HT-29 (cell line): ENCODE measurements around the gene ZYG11A. TPM values are rescaled to one million over a fixed set of nuclear protein-coding genes. Genes with fewer than 3 reads are reported as not detected.

Experiments
- DNase-seq: peaks from one replicate; pipeline ENCODE4 v3.0.0-alpha.2; 2015; ENCODE audit warnings: low spot score
- total RNA-seq: library from RNA; depleted of rRNA; stranded (reverse); fragments of >200 nt; shearing (Covaris generic); gene quantifications from 2 replicates; pipeline ENCODE4 v1.2.3, GENCODE V29; 2014

ZYG11A gene
- total RNA-seq, 1 experiment from 2014 or later: not detected

DNA sequence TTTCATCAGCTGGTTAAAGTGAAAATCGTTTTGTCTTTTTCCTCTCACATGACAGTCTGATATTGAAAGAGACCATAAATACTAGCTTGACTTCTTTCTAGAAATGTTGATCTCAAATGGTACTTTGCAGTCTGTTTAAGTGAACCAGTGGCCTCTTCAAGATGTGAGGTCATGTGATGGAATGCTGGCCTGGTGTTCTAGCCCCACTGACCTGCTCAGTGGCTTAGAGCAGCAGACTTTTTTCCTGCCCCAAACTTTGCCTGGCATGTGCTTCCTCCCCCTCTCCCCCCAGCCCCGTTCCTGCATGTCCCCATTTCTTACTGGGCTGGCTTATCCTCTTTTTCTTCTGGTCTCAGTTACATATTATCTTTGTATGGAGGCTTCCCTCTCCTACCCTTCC lies 34.3 kb downstream of the ZYG11A start:
- no peak for DNase-seq

DNA sequence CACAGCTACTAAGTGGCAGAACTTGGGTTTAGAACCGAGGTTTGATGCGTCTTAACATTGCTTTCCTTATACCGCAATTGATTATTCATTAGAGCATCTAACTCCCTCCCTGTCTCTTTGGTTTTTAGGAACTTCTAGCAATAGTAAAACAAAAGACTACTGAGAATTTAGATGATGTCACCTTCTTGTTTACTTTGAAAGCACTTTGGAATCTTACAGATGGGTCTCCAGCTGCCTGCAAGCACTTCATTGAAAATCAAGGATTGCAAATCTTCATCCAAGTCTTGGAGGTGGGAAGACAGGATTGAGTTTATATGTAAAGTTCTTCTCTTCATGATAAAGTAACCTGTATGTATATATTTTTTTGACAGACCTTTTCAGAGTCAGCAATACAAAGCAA lies 35.0 kb downstream of the ZYG11A start:
- no peak for DNase-seq

DNA sequence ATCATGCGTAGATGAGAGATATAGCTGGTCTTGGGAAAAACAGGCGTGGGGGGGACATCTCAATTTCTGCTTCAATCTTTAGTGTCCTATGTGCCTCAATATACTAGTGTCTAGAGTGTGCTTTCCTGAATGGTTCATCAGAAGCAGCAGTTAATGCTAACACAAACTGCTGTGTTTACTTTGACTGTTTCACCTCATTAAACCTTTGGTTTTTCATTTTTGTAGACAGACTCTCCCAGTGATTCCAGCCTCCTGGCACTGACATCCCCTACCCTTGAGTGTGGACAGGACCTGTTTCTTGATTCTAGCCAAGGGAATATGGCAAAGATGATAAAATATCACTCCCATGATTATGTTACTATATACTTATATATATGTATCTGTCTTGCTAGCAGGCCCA lies 37.6 kb downstream of the ZYG11A start:
- DNase-seq: no peak

DNA sequence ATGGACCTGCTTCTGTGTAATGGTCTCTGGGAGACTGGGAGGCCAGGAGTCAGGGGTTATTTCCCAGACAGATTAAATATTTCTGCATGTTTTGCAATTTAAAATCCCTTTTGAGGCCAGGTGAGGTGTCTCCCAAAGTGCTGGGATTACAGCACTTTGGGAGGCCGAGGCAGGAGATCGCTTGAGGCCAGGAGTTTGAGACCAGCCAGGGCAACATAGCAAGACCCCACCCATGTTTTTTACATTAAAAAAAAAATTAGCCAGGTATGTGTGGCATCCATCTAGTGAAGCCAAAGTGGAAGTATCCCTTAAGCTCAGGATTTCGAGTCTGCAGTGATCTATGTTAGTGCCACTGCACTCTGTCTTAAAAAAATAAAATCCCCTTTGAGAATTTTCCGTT lies 44.9 kb downstream of the ZYG11A start:
- DNase-seq: no peak

DNA sequence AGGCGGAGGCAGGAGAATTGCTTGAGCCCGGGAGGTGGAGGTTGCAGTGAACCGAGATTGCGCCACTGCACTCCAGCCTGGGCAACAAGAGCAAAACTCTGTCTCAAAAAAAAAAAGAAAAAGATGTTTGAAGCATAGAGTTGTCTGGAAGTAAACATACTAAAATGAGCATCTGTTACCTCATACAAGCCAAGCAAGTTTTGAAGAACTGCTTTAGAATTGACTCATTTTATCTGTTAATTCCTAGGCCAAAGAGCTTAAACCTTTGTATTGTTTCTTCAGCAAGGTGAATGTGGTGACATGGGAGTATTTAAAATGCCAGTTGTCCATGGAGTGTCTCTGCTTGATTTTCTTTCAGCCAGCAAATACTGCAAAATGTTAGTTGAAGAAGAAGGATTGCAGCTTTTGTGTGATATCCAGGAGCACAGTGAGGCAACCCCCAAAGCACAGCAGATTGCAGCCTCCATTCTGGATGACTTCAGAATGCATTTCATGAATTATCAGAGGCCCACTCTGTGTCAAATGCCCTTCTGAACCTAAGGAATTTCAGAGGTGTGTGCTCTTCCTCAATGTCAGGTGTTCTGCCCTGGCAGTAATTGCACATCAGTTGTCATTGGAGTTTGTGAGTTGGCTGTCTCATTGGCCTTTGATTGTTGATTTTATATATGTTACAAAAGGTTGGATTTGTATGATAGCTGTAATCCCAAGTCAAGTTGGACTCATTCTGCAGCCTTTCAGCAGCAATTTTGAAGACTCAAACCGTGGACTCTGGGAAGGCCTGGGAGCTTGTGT lies 50.1 kb downstream of the ZYG11A start:
- DNase-seq: no peak

DNA sequence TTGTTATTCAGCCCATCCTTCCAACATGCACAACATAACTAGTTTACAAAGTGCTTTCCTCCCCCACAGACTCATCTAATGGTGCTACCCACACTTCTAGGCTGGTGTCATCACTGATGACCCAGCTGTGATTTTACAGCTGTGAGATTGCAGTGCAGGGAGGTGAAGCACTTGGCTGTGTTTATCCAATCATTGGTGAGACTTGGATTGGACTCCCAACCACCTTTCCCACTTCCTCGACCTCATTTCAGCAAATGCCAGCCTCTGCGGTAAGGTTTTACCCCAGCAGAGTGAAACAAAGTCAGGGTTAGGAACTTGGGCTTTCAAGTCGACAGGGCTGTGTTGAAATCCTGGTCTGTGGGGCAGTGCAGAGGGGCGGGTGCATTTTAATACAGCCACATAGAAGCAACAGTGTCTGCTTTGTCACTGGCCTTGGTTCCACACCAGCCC lies 56.9 kb downstream of the ZYG11A start:
- DNase-seq: no peak

DNA sequence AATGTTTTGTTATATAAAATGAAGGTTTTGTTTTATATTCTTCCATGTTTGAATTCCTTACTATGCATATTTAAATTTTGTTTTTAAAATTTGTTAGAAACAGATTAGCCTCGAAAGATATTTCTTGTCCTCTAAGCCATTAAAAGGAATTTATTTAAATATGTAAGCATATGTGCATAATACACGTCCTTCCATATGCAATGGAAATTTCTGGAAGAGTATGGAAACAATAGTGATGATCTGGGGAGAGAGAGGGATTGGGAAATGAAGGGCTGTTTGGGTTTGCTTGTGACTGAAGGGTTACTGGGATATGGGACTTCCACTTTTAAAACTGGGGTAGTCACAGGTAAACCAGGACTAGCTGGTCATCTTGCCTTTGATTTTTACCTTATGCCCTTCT lies 57.8 kb downstream of the ZYG11A start:
- no peak for DNase-seq

DNA sequence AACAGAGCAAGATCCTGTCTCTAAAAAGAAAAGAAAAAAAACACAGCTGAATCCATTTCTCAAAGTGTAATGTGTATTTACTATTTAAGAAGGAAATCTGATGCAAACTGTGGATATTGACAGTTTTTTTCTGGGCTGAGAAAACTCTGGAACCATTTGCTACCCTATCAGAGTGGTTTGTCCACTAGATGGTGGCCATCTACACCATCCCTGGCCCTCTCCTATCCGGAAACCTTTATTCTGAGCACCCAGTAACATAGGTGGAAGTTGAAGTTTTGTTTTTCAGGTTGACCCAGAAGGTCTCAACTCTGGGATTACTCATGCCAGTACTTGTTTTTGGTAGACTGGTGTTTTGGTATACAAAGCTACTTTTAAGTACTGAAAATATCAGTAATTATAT lies 58.8 kb downstream of the ZYG11A start:
- DNase-seq: no peak

DNA sequence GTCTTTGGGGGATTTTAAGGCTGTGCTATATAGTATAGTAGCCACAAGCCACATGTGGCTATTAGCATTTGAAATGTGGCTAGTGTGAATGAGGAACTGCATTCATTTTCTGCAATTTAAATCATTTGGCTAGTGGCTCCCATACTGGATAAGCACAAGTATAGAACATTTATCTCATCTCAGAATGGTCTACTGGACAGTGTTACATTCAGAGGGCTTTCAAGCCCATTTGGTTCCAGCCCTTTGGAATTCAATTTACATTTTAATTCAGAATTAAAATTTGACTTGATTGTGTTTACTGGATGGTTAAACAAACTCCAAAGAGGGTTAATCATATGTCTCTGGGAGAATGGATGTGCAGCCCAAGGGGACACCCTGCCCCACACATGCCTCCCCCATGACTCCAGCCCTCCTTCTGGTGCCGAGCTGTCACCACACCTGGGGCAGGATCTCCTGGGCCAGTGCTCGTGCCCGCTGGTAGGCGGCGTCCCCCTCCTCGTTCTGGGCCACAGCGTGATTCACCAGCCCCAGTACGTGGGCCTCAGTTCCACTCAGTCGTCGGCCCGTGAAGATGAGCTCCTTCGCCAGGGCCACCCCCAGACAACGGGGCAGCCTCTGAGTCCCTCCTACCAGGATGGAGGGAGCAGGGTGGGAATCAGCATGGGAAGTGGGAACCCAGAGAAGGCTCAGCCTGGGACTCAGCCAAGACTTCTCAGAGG lies 61.8 kb downstream of the ZYG11A start:
- DNase-seq: no peak

DNA sequence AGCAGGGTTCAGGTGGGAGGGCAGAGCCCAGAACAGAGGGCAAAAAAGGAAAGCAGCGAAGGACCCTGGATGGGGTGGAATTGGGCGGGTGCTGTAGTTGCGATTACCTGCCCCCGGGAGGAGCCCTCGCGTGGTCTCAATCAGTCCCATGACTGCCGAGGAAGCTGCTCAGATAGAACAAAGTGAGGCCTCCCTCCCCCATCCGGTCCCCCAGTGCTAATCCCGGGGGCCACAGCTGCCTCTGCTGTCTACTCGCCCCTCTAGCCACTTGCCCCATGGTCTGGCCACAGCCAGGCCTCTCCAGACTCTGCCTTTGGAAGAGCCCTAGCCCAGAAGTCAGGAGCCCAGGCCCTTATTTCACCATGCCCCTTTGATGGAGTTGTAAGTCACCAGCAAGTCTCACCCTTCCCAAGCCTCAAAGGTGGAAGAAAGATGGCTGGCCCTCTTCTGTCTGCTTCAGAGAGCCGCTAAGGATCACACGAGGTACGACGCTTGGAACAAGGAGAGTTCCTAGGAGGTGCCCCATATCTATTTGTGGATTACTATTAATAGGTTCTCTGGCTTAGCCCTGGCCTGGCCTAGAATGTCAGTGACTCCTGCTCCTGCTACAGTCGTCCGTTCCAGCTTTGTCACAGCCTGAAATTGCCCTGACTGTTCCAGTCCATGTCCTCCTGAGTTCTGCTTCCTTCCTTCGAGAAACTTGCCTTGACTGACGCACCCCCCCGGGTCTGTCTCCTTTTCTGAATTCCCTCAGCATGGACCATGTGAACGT lies 62.6 kb downstream of the ZYG11A start:
- no peak for DNase-seq

DNA sequence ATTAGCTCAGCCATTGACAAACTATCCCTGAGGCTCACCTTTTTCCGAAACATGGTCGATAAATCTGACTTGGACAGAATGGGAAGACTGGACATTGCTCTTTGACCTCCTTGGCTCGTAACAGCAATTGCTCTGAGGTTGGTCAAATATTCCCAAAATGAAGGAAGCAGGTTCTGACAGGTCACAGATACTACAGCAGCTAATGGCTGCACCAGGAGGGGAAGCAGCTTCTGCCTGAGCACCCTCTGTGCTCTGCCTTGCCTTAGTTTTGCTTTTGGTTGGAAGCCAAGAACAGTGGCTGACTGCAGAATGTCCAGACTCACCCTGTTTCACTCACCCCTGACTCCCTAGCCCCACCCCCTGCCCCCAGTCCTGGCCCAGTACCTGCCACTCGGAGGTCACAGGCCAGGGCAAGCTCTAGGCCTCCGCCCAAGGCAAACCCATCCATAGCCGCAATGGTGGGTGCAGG lies 63.6 kb downstream of the ZYG11A start:
- DNase-seq: no peak

DNA sequence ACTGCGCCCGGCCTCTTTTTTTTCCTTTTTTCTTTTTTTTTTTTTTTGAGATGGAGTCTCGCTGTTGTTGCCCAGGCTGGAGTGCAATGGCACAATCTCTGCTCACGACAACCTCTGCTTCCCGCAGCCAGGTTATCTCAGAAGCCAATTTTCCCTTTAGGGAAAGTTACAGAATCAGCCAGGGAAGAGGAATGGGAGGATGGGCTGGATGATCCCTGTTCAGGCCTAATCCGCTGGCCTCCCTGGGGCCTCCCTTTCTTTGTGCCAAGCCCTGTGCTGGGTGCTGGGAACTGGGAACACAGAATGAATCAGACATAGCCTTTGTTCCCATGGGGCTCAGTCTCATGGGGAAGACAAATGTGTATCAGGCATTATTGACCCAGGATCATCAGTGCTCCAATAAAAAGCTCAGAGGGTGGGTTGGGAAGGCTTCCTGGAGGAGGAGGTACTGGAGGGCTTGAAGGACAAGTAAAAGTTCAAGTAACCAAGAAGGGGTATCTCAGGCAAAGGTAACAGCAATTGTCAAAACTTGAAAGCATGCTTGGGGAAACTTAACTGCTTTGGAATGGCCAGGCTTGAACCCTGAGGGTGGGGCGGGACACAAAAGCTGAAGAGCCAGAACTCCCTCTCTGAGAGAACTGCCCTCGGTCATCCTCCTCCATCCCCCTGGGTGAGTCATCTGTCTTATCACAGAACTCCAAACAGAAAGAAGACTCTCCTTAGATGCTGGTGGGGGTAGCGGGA lies 64.7 kb downstream of the ZYG11A start:
- DNase-seq: no peak

DNA sequence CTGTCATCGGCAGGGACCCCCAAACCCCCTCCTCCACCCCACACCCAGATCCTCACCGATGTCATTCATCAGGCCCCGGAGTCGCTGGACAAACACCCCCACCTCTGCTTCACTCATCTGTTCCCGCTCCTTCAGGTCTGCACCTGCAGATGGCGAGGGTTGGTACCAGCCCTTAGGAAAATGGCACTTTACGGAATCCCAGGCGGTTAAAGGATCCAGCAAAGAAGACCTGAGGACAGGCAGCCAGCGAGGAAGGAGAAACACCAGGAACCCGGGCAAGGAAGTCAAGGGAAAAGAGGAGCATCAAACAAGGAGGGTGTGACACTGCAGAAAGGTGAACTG lies 65.2 kb downstream of the ZYG11A start:
- no peak for DNase-seq

DNA sequence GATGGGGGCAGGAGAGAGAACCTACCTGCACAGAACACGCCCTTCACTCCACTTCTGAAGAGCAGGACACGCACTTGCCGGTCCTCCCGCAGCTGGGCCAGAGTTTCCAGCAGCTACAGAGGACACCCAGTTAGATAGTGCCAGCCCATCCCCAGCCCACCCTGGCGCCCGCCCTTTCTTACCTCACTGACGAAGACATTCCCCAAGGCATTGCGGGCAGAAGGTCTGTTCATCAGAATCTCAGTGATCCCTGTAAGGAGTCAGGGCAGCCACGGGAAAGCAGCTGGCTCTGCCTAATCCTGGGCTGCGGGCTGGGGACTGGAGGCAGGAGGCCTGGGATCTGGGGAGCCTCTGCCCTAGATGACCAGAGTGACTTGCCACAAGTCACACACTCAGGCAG lies 69.0 kb downstream of the ZYG11A start:
- DNase-seq: no peak

DNA sequence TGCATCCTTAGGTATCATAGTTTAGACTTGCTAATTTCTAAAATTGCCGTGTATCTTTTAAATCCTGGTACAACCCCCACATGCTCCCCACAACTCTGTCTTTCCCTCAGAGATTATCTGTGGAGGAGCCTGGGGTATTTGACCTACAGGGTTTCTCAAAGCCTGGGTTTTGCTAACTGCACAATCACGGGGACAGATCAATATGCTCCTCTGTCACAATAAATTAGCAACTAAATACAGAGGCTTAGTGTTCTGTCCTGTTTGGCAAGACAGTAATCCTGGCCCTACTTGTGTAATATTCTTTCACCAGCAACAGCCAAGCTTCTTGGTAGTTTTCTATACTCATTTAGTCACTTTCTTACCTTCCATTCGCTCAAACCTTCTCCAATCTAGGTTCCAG lies 70.5 kb downstream of the ZYG11A start:
- DNase-seq: no peak

DNA sequence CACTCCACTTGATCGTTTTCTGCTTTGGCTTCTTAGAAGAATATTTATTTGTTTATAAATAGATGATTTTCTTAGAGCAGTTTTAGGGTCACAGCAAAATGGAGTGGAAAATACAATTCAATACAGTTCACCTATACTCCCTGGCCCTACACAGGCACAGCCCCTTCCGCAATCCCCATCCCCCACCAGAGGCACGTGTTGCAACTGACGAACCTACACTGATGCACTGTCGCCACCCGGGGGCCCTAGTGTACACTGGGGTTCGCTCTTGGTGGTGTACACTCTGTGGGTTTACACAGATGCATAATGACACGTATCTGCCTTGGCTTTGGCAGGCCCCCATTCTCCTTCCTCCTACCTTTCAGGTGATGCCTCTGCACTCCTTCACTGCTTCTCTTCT lies 71.0 kb downstream of the ZYG11A start:
- DNase-seq: no peak

DNA sequence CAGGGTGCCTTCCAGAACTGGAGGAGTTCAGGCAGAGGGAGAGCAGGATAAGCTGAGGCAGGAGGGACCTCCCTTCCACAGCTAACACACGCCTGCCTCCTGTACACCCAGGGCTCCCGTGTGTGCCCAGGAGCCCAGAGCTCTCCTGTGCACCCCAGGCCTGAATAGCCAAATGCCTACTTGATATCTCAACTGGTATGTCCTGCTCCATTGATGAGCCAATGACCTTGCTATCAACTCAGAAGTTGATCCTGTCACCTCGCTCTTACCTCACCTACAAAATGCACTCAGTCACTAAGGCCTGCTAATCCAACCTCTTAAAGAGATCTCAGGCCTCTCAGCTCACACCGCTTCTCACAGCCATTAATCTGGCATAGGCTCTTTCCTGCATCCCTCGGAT lies 71.9 kb downstream of the ZYG11A start:
- DNase-seq: no peak

DNA sequence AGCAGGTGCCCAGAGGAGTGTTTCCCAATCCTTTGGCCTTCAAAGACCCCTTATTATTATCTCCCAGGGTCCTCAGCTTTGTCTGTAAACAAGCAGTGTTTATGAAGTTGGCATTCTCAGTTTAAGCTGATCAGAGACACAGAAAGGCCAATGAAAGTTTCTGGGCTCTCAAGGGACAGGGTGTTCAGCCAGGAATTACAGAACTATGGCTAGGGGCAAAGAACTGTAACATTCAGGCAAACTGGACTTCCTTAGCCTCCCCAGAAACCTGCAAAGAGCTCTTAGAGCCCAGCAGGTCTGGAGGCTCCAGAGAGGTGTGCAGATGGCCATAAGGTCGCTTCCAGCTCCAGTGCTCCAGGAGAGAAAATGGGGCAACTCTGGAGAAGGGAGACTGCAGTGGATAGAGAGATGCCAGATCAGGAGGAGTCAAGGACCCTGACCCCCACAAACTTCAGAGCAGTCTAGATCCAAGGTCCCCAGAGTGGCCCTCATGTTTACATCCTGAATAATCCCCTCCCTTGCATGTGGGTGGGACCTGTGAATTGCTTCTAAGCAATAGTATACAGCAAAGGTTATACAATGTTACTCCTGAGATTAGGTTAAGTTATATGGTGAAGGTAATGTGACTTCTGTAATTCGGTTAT lies 72.8 kb downstream of the ZYG11A start:
- no peak for DNase-seq

DNA sequence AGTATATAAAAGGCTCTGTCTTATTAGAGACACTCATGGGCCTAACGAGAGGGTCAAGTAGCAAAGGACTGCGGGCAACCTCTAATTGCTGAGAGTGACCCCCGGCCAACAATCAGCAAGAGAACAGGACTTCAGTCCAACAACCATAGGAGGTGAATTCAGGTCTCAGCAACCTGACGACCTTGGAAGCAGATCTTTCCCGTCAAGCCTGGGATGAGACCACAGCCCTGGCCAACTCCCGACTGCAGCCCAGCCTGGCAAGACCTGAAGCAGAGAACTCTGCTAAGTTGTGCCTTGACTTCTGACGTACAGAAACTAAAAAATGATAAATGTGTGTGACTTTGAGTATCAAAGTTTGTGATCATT lies 73.3 kb downstream of the ZYG11A start:
- no peak for DNase-seq

DNA sequence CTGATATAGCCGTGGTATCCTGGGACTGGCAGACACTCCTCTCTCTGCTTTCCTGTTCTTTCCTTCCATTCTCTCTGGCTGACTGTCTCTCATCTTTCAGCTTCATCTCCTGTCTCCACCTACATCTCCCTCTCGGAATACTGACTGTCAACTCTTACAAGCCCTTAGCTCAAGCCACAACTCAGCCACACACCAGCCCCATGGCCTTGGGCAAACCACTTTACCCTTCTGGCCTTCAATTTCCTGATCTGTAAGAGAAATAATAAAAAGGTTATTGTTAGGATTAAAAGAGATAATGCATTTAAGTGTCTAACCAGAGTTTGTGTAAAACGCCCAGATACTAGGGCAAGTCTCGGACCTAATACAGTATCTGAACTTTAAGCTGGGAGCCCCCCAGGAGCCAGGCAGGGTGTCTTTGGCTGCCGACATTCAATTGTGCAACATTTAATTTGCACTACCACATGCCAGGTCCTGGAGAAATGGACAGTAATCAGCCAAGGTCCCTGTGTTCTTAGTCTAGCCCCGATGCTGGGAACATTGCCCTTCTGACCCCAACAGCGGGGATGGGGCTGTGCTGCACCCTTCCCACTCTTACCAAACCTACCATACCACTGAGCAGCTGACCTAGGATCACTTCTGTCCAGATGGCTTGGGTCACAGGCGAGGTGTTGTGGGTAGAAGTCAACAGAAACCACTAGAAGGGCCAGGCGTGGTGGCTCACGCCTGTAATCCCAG lies 73.8 kb downstream of the ZYG11A start:
- no peak for DNase-seq

DNA sequence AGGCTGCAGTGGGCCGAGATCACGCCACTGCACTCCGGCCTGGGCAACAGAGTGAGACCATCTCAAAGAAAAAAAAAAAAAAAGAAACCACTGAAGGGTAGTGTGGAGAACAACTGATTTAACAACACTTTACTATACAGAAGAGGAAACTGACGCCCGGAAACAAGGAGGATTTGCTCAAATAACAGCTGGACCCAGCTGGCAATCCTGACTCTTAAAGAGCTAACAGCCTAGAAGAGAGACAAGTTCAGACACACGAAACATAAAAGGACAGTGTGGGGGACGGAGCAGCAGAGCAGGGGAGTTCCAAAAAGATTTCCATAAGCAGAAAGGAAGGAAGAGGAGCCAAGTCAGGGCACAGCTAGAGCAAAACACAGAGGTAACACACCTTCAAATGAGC lies 74.6 kb downstream of the ZYG11A start:
- DNase-seq: no peak
